Uterus (tissue), 4 donors: ENCODE results near the gene CALML5. TPM values are rescaled to one million over a fixed set of nuclear protein-coding genes. Genes with fewer than 3 reads are reported as not detected.

Experiments used
- DNase-seq, 2 donors: peaks; one replicate each; pipeline ENCODE4 v3.0.0-alpha.2; 2019 to 2020
- H3K27ac ChIP-seq, 2 donors: fragments of 200-600 bp; sonication (generic); 1 replicate in 1 of 2; 2 replicates in 1 of 2; pipeline ENCODE4 v1.5.1; 2016 to 2018
- H3K27me3 ChIP-seq, 2 donors: fragments of 200-600 bp; sonication (generic); one replicate each; pipeline ENCODE4 v1.5.1; 2018 to 2019; ENCODE audit warnings: control low read depth in 1 of 2
- H3K36me3 ChIP-seq, 2 donors: fragments of 200-600 bp; sonication (generic); one replicate each; pipeline ENCODE4 v1.5.1; 2019; ENCODE audit warnings: control low read depth in 1 of 2
- H3K4me1 ChIP-seq, 2 donors: fragments of 200-600 bp; sonication (generic); one replicate each; pipeline ENCODE4 v1.5.1; 2018 to 2019; ENCODE audit warnings: control low read depth in 1 of 2
- H3K4me3 ChIP-seq, 2 donors: fragments of 200-600 bp; sonication (generic); 1 replicate in 1 of 2; 2 replicates in 1 of 2; pipeline ENCODE4 v1.5.1; 2018 to 2019; ENCODE audit warnings: mild to moderate bottlenecking in 1 of 2
- H3K9me3 ChIP-seq, 2 donors: fragments of 200-600 bp; sonication (generic); one replicate each; pipeline ENCODE4 v1.5.1; 2019; ENCODE audit warnings: control low read depth in 1 of 2
- CTCF ChIP-seq, 4 experiments: fragments of 200-600 bp in 2 of 4; fragments of 450-650 bp in 2 of 4; sonication (generic) in 2 of 4; IDR thresholded peaks; one replicate each; pipeline ENCODE4 v1.5.1; 2016 to 2019; ENCODE audit warnings: antibody characterized with exemption in 4 of 4, mild to moderate bottlenecking in 2 of 4, moderate library complexity in 1 of 4
- POLR2A ChIP-seq, 2 donors: fragments of 450-650 bp; IDR thresholded peaks; one replicate each; pipeline ENCODE4 v1.6.1; 2016; ENCODE audit warnings: antibody characterized with exemption in 2 of 2, mild to moderate bottlenecking in 1 of 2, moderate library complexity in 1 of 2
- intact Hi-C: fragments of 100-400 bp; cut with DNase I; formaldehyde crosslinking; loops from one replicate; pipeline ENCODE4 v1.15.1; 2023; ENCODE audit warnings: low total_unique reads
- total RNA-seq, 4 donors: library from RNA; depleted of rRNA in 3 of 4; stranded (reverse); fragments of >200 nt in 3 of 4; gene quantifications; one replicate each; pipeline versions ENCODE4 v1.1.0 to v1.2.4, GENCODE V29; 2014 to 2023
- donor health status: DM: yes; HTN: yes; CAD: no.

Gene CALML5
- total RNA-seq, 4 donors from 2014 or later, result not detected

GRCh38 chr10:5482016-5482415 is 17.4 kb downstream of the CALML5 start:
- Histone ChIP-seq H3K27ac (no peak overlapping the region), H3K9me3 (no peaks in the 10 kb centered on the region), H3K36me3 (no peaks in the 10 kb centered on the region), H3K4me1 (no peaks in the 10 kb centered on the region), H3K27me3 (no peaks in the 10 kb centered on the region), H3K4me3 (no peak overlapping the region)
- DNase-seq, result no peak
- TF ChIP-seq CTCF (IDR thresholded peaks at IDR 0.05) (no peak), POLR2A (IDR thresholded peaks at IDR 0.05) (no peak)
- intact Hi-C loops, result no loop called here

GRCh38 chr10:5481121-5481520 is 18.2 kb downstream of the CALML5 start:
- Histone ChIP-seq H3K36me3 (no peaks in the 10 kb centered on the region), H3K27me3 (no peaks in the 10 kb centered on the region), H3K4me1 (no peaks in the 10 kb centered on the region), H3K4me3 (no peak overlapping the region), H3K27ac (no peak overlapping the region), H3K9me3 (no peaks in the 10 kb centered on the region)
- DNase-seq, result no peak
- intact Hi-C loops, result no loop called here
- no peak for TF ChIP-seq CTCF (IDR thresholded peaks at IDR 0.05)
- no peak for TF ChIP-seq POLR2A (IDR thresholded peaks at IDR 0.05)

- Histone ChIP-seq H3K9me3 (no peaks in the 10 kb centered on the region), H3K4me3 (no peak overlapping the region), H3K4me1 (no peaks in the 10 kb centered on the region), H3K27ac (no peak overlapping the region), H3K36me3 (no peaks in the 10 kb centered on the region), H3K27me3 (no peaks in the 10 kb centered on the region)
- intact Hi-C loops, result no loop called here
- DNase-seq, result no peak
- TF ChIP-seq POLR2A (IDR thresholded peaks at IDR 0.05) (no peak), CTCF (IDR thresholded peaks at IDR 0.05) (no peak)
Measured at GRCh38 chr10:5480162-5480941, 19.0 kb downstream of the CALML5 start.

- Histone ChIP-seq H3K4me1 (no peaks in the 10 kb centered on the region), H3K4me3 (no peak overlapping the region), H3K27me3 (no peaks in the 10 kb centered on the region), H3K9me3 (no peaks in the 10 kb centered on the region), H3K27ac (no peak overlapping the region), H3K36me3 (no peaks in the 10 kb centered on the region)
- no peak for DNase-seq
- TF ChIP-seq CTCF (IDR thresholded peaks at IDR 0.05) (no peak), POLR2A (IDR thresholded peaks at IDR 0.05) (no peak)
- intact Hi-C loops, result no loop called here
Measured at GRCh38 chr10:5479481-5480161, 19.7 kb downstream of the CALML5 start.

- no peak for TF ChIP-seq POLR2A (IDR thresholded peaks at IDR 0.05)
- no peak for TF ChIP-seq CTCF (IDR thresholded peaks at IDR 0.05)
- Histone ChIP-seq H3K27me3 (no peaks in the 10 kb centered on the region), H3K4me1 (no peaks in the 10 kb centered on the region), H3K27ac (no peak overlapping the region), H3K9me3 (no peaks in the 10 kb centered on the region), H3K36me3 (no peaks in the 10 kb centered on the region), H3K4me3 (no peak overlapping the region)
- DNase-seq, result no peak
- intact Hi-C loops, result no loop called here
Measured at GRCh38 chr10:5478694-5479305, 20.6 kb downstream of the CALML5 start.
